Activated CD4-positive, alpha-beta T cell treated with anti-CD3 and anti-CD28 coated beads, Interleukin-2, amount 50 U/mL, for 24 hours (primary cell): Measurements from ENCODE around the gene TP73.

Experiments
- DNase-seq, 2 donors: peaks; one replicate each; pipeline ENCODE4 v3.0.0-alpha.2; 2020; ENCODE audit warnings: low read depth in 1 of 2, low spot score in 1 of 2

TP73 gene

GRCh38 chr1:3633344-3634058 lies 18.8 kb upstream of the TP73 start:
- DNase-seq, result no peak

- no peak for DNase-seq
Measured at GRCh38 chr1:3634059-3634800, 18.1 kb upstream of the TP73 start.

GRCh38 chr1:3636080-3636479 lies 16.2 kb upstream of the TP73 start:
- DNase-seq, result no peak

GRCh38 chr1:3636531-3636930 lies 15.8 kb upstream of the TP73 start:
- no peak for DNase-seq

- DNase-seq, result no peak
Measured at GRCh38 chr1:3638027-3638426, 14.3 kb upstream of the TP73 start.

- DNase-seq, result no peak
Measured at GRCh38 chr1:3638676-3639075, 13.6 kb upstream of the TP73 start.

GRCh38 chr1:3639397-3639911 lies 12.9 kb upstream of the TP73 start:
- no peak for DNase-seq

- no peak for DNase-seq
Measured at GRCh38 chr1:3640121-3640837, 12.0 kb upstream of the TP73 start.

- DNase-seq, result no peak
Measured at GRCh38 chr1:3641046-3641760, 11.1 kb upstream of the TP73 start.

- DNase-seq, result no peak
Measured at GRCh38 chr1:3641816-3642215, 10.5 kb upstream of the TP73 start.

GRCh38 chr1:3642919-3643675 lies 9.2 kb upstream of the TP73 start:
- no peak for DNase-seq

GRCh38 chr1:3644273-3644672 lies 8.0 kb upstream of the TP73 start:
- DNase-seq, result no peak

GRCh38 chr1:3645247-3645646 lies 7.1 kb upstream of the TP73 start:
- no peak for DNase-seq

- DNase-seq, result no peak
Measured at GRCh38 chr1:3645666-3646355, 6.5 kb upstream of the TP73 start.

GRCh38 chr1:3646596-3646995 lies 5.7 kb upstream of the TP73 start:
- no peak for DNase-seq

GRCh38 chr1:3649342-3650247 lies 2.7 kb upstream of the TP73 start, which contains the start of gene WRAP73:
Gene WRAP73 (minus strand): TSS chr1:3650103. CDS start chr1:3649999, 104 bp downstream.
- peak; percentile 68 to 87 for DNase-seq

GRCh38 chr1:3650248-3651025 lies 1.9 kb upstream of the TP73 start:
- DNase-seq, result no peak
